NCI-H2196 treated with DMSO at 0.1 percent for 48 hours (cell line): Measurements from ENCODE around the gene PPP2R2B.

Experiments used
- DNase-seq: peaks from one replicate; lab custom pipeline; 2025; ENCODE audit not compliant: unreplicated experiment; lab: John Stamatoyannopoulos, UW

PPP2R2B gene

GRCh38 chr5:146878476-146879172, at the start of gene PPP2R2B:
PPP2R2B (minus strand) TSS chr5:146878757.
- DNase-seq: peak; percentile 53

GRCh38 chr5:146924132-146924531, 45.6 kb upstream of the PPP2R2B start:
- no peak for DNase-seq

GRCh38 chr5:146921225-146921624, 42.7 kb upstream of the PPP2R2B start:
- DNase-seq: no peak

GRCh38 chr5:146920351-146920881, 41.9 kb upstream of the PPP2R2B start:
- DNase-seq: no peak

- no peak for DNase-seq
Measured at GRCh38 chr5:146919304-146919703, 40.7 kb upstream of the PPP2R2B start.

- no peak for DNase-seq
Measured at GRCh38 chr5:146917931-146918330, 39.4 kb upstream of the PPP2R2B start.

GRCh38 chr5:146912874-146913273, 34.3 kb upstream of the PPP2R2B start:
- DNase-seq: no peak

- DNase-seq: no peak
Measured at GRCh38 chr5:146910239-146910638, 31.7 kb upstream of the PPP2R2B start.

- DNase-seq: no peak
Measured at GRCh38 chr5:146909255-146910068, 30.9 kb upstream of the PPP2R2B start.

- DNase-seq: no peak
Measured at GRCh38 chr5:146906803-146907202, 28.2 kb upstream of the PPP2R2B start.

- DNase-seq: no peak
Measured at GRCh38 chr5:146904890-146905289, 26.3 kb upstream of the PPP2R2B start.

GRCh38 chr5:146903789-146904188, 25.2 kb upstream of the PPP2R2B start:
- no peak for DNase-seq

- DNase-seq: no peak
Measured at GRCh38 chr5:146902471-146902870, 23.9 kb upstream of the PPP2R2B start.

- no peak for DNase-seq
Measured at GRCh38 chr5:146897061-146897460, 18.5 kb upstream of the PPP2R2B start.

GRCh38 chr5:146894753-146895521, 16.4 kb upstream of the PPP2R2B start:
- no peak for DNase-seq

- DNase-seq: no peak
Measured at GRCh38 chr5:146893991-146894390, 15.4 kb upstream of the PPP2R2B start.

- DNase-seq: no peak
Measured at GRCh38 chr5:146892231-146892630, 13.7 kb upstream of the PPP2R2B start.

- DNase-seq: no peak
Measured at GRCh38 chr5:146891511-146891910, 13.0 kb upstream of the PPP2R2B start.

GRCh38 chr5:146890731-146891440, 12.3 kb upstream of the PPP2R2B start:
- no peak for DNase-seq

- no peak for DNase-seq
Measured at GRCh38 chr5:146890066-146890465, 11.5 kb upstream of the PPP2R2B start.

- no peak for DNase-seq
Measured at GRCh38 chr5:146889169-146889568, 10.6 kb upstream of the PPP2R2B start.
